Measurements from ENCODE around the gene GHRH. TPM values are rescaled to one million over a fixed set of nuclear protein-coding genes. Genes with fewer than 3 reads are reported as not detected.

The GHRH gene
- total RNA-seq, 4 donors from 2014 or later: not detected

DNA sequence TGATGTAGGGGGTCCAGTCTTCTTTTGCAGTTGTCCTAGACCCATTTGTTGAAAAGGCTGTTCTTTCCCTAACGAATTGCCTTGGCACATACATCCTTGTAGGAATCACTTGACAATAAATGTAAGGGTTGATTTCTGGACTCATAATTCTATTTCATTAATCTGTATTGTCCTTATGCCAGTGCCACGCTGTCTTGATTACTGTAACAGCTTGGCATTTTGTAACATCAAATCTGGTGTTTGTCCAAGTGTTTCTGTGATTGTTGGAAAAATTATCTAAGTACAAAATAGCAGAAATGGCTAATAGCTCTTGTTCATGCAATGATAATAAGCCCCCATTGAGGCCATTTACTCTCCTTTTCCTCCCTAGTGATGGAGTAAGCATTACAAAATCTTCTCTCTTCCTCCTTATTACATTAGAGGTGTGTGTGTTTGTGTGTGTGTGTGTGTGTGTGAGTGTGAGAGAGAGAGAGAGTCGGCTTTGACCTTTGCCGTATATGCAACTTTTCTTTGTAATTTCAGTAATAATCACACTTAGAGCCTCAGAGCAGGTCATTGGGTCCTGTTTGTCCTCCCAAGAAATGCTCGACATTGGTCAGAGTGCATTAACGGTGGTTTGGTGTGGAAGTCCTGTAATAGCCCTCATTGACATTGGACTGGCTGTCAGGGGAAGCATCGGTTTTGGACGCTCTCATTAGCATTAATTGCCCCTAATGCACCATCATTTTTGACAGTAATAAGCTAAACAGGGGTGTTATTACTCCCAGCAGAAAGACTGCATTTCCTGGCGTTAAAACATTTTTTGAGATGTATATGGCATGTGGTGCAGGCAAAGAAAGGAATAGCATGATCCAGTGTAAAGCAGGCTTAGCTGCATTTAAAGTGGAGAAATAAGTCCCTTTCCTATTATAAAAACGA is 41.6 kb downstream of the GHRH start:
- TF ChIP-seq POLR2AphosphoS5 (IDR thresholded peaks at IDR 0.05) (no peak), EP300 (IDR thresholded peaks at IDR 0.05) (no peak), POLR2A (IDR thresholded peaks at IDR 0.05; ENCODE audit: low read depth) (no peak)
- TF ChIP-seq, protein P1, sequence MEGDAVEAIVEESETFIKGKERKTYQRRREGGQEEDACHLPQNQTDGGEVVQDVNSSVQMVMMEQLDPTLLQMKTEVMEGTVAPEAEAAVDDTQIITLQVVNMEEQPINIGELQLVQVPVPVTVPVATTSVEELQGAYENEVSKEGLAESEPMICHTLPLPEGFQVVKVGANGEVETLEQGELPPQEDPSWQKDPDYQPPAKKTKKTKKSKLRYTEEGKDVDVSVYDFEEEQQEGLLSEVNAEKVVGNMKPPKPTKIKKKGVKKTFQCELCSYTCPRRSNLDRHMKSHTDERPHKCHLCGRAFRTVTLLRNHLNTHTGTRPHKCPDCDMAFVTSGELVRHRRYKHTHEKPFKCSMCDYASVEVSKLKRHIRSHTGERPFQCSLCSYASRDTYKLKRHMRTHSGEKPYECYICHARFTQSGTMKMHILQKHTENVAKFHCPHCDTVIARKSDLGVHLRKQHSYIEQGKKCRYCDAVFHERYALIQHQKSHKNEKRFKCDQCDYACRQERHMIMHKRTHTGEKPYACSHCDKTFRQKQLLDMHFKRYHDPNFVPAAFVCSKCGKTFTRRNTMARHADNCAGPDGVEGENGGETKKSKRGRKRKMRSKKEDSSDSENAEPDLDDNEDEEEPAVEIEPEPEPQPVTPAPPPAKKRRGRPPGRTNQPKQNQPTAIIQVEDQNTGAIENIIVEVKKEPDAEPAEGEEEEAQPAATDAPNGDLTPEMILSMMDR (IDR thresholded peaks at IDR 0.05): no peak
- H3K27me3 ChIP-seq: no peaks in the 10 kb centered on the region
- DNase-seq (ENCODE audit: extremely low spot score): no peak
- peaks cover 6 to 39% (median 35%) of the 10 kb centered on the region in 4 donors for H3K4me1 ChIP-seq
- WGBS: 74% methylated on average over 10 of the region's 10 CpGs
- H3K27ac ChIP-seq (replicated peaks in 1 of 4): peak overlapping the region; percentile 34 to 67 (median 62)
- H3K36me3 ChIP-seq: peaks cover 18 to 66% (median 53%) of the 10 kb centered on the region in 4 donors
- no peak overlapping the region for H3K4me3 ChIP-seq
- H3K9me3 ChIP-seq: no peaks in the 10 kb centered on the region
- intact Hi-C loops (cut with DNase I): no loop called here

DNA sequence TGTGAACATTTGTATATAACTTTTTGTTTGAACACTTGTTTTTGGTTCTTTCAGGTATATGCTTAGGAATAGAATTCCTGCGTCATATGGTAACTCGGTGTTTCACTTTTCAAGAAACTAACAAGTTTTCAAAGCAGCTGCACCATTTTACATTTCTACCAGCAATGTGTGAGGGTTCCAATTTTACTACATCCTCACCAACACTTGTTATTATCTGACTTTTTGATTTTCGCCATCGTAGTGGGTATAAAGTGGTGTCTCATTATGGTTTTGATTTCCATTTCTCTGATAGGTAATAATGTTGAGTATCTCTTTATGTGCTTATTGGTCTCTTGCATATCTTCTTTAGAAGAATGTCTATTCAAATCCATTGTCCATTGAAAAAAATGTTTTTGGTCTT is 42.6 kb downstream of the GHRH start:
- no peaks in the 10 kb centered on the region for H3K9me3 ChIP-seq
- no peak for TF ChIP-seq EP300 (IDR thresholded peaks at IDR 0.05)
- TF ChIP-seq POLR2AphosphoS5 (IDR thresholded peaks at IDR 0.05): no peak
- TF ChIP-seq POLR2A (IDR thresholded peaks at IDR 0.05; ENCODE audit: low read depth): no peak
- TF ChIP-seq, protein P1 (IDR thresholded peaks at IDR 0.05): no peak
- H3K27ac ChIP-seq (replicated peaks in 1 of 4): no peak overlapping the region
- intact Hi-C loops (cut with DNase I): no loop called here
- H3K4me3 ChIP-seq: no peak overlapping the region
- H3K27me3 ChIP-seq: no peaks in the 10 kb centered on the region
- peaks cover 6 to 39% (median 33%) of the 10 kb centered on the region in 4 donors for H3K4me1 ChIP-seq
- no peak for DNase-seq (ENCODE audit: extremely low spot score)
- H3K36me3 ChIP-seq: peaks cover 18 to 64% (median 49%) of the 10 kb centered on the region in 4 donors
- 74% methylated on average over 4 of the region's 4 CpGs for WGBS

DNA sequence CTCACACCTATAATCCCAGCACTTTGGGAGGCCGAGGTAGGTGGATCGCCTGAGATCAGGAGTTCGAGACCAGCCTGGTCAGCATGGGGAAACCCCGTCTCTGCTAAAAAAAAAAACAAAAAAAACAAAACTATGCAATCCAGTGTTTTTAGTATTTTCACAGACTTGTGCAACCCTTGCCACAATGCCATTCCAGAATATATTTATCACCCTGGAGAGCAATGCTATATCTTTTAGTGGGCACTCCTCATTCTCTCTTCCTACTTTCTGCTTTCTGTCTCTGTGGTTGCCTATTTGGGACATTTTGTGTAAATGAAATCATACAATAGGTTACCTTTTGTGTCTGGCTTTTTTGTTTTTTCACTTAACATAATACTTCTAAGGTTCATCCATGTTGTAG is 43.2 kb downstream of the GHRH start:
- Histone ChIP-seq H3K9me3 (no peaks in the 10 kb centered on the region), H3K27ac (replicated peaks in 1 of 4) (no peak overlapping the region), H3K4me3 (no peak overlapping the region), H3K27me3 (no peaks in the 10 kb centered on the region), H3K4me1 (peaks cover 6 to 39% (median 33%) of the 10 kb centered on the region in 4 donors), H3K36me3 (peaks cover 20 to 64% (median 49%) of the 10 kb centered on the region in 4 donors)
- TF ChIP-seq EP300 (IDR thresholded peaks at IDR 0.05) (no peak), POLR2A (IDR thresholded peaks at IDR 0.05; ENCODE audit: low read depth) (no peak), POLR2AphosphoS5 (IDR thresholded peaks at IDR 0.05) (no peak)
- TF ChIP-seq, protein P1 (IDR thresholded peaks at IDR 0.05): no peak
- intact Hi-C loops (cut with DNase I): no loop called here
- DNase-seq (ENCODE audit: extremely low spot score): no peak
- 96% methylated on average over 4 of the region's 4 CpGs for WGBS

DNA sequence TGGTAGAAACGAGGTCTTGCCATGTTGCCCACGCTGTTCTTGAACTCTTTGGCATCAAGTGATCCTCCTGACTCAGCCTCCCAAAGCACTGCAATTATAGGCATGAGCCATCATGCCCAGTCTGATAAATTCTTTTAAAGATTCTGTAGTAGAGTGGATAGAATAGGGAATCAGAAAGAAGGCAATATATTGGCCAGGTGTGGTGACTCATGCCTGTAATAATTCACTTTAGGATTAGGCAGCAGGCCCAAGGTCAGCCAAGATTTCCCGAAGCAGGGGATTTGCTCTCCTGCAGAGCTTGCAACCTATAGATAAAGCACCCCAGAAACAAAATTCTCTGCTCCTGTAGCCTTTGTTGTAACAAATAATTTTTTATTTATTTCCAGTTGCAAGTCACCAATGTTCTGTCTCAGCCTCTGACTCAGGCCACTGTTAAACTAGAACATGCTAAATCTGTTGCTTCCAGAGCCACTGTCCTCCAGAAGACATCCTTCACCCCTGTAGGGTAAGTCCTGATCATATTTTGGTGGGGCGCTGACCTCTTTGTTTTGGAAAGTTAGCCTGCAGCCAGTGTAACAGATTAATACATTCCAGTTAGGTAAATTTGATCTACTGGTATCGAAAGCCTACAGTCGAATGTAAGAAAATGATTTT is 51.8 kb downstream of the GHRH start:
- DNase-seq (ENCODE audit: extremely low spot score): no peak
- Histone ChIP-seq H3K36me3 (peaks cover 51 to 99% (median 88%) of the 10 kb centered on the region in 4 donors), H3K9me3 (no peaks in the 10 kb centered on the region), H3K27ac (replicated peaks in 1 of 4) (no peak overlapping the region), H3K4me3 (no peak overlapping the region), H3K4me1 (peaks cover 0 to 16% (median 15%) of the 10 kb centered on the region in 4 donors), H3K27me3 (no peaks in the 10 kb centered on the region)
- TF ChIP-seq POLR2AphosphoS5 (IDR thresholded peaks at IDR 0.05): no peak
- no peak for TF ChIP-seq EP300 (IDR thresholded peaks at IDR 0.05)
- TF ChIP-seq, protein P1 (IDR thresholded peaks at IDR 0.05): no peak
- no peak for TF ChIP-seq POLR2A (IDR thresholded peaks at IDR 0.05; ENCODE audit: low read depth)
- intact Hi-C loops (cut with DNase I): no loop called here
- 86% methylated on average over 6 of the region's 6 CpGs for WGBS

Measured in esophagus muscularis mucosa (tissue), 4 donors.